Peyer's patch (tissue), 4 donors: ENCODE results near the gene ZNF629.

Source experiments
- POLR2A ChIP-seq, 2 donors: fragments of 450-650 bp; IDR thresholded peaks; one replicate each; pipeline ENCODE4 v1.5.1; 2017; ENCODE audit warnings: antibody characterized with exemption in 2 of 2, mild to moderate bottlenecking in 2 of 2, moderate library complexity in 2 of 2
- TF ChIP-seq, protein P1 (sequence below), 6 experiments: fragments of 450-650 bp in 4 of 6; fragments of 200-600 bp in 2 of 6; sonication (generic) in 1 of 6; IDR thresholded peaks; one replicate each; pipeline ENCODE4 v1.5.1; 2017 to 2019; ENCODE audit warnings: antibody characterized with exemption in 6 of 6, mild to moderate bottlenecking in 3 of 6, moderate library complexity in 1 of 6

DNA sequence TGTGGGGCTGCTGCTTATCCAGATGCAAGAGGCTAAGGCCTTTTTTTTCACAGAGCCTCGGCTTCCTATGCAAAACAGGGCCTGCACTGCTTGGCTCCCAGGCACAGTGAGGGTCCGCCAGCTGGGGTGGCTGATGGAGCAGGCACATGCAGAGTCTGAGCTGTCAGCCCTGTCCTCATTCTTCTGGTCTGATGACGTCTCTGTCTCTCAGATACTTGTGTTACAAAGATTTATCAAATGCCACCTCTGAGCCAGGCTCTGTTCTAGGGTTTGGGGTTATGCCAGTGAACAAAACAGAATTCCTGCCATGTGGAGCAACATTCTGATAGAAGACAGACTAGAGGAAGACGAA is 20.1 kb downstream of the ZNF629 start:
- TF ChIP-seq, protein P1, sequence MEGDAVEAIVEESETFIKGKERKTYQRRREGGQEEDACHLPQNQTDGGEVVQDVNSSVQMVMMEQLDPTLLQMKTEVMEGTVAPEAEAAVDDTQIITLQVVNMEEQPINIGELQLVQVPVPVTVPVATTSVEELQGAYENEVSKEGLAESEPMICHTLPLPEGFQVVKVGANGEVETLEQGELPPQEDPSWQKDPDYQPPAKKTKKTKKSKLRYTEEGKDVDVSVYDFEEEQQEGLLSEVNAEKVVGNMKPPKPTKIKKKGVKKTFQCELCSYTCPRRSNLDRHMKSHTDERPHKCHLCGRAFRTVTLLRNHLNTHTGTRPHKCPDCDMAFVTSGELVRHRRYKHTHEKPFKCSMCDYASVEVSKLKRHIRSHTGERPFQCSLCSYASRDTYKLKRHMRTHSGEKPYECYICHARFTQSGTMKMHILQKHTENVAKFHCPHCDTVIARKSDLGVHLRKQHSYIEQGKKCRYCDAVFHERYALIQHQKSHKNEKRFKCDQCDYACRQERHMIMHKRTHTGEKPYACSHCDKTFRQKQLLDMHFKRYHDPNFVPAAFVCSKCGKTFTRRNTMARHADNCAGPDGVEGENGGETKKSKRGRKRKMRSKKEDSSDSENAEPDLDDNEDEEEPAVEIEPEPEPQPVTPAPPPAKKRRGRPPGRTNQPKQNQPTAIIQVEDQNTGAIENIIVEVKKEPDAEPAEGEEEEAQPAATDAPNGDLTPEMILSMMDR (IDR thresholded peaks at IDR 0.05): no peak
- TF ChIP-seq POLR2A (IDR thresholded peaks at IDR 0.05): no peak
